HCT116 (cell line): ENCODE data around the gene TMC4. TPM values are rescaled to one million over a fixed set of nuclear protein-coding genes. Genes with fewer than 3 reads are reported as not detected.

Source experiments
- ATAC-seq: fragments of 200-7000 bp; cut with Tn5 transposase; 2 replicates; pipeline ENCODE4 v1.9.1; 2020; ENCODE audit warnings: mild to moderate bottlenecking, moderate library complexity
- BruUV-seq: library from RNA; stranded (reverse); fragments of 400-500 nt; replicated peaks from 2 replicates; lab custom pipeline; 2021; lab: Mats Ljungman, UMichigan
- CTCF ChIA-PET: fragments of 300-600 bp; sonication (Branson Sonifier 250); formaldehyde crosslinking; loops from one replicate; lab custom pipeline; 2021; ENCODE audit warnings: antibody characterized with exemption; lab: Charles Lee
- POLR2A ChIA-PET: fragments of 300-600, 350-600 bp; sonication (Branson Sonifier 250); formaldehyde crosslinking; loops from one replicate; lab custom pipeline; 2021; ENCODE audit warnings: antibody characterized with exemption; lab: Charles Lee
- RAD21 ChIA-PET, 2 experiments: fragments of 300-600 bp; sonication (Branson Sonifier 250); formaldehyde crosslinking; loops; one replicate each; lab custom pipeline; 2023; ENCODE audit warnings: low total read pairs in 2 of 2; ENCODE audit not compliant: uncharacterized antibody in 2 of 2, unreplicated experiment in 2 of 2, low non-redundant PET in 1 of 2; lab: Charles Lee
- DNase-seq: peaks from one replicate; pipeline ENCODE4 v3.0.0-alpha.2; 2010; ENCODE audit warnings: low read depth, low spot score
- H2AFZ ChIP-seq: fragments of 200-600 bp; shearing (Covaris generic), sonication (generic); 2 replicates; pipeline ENCODE4 v1.6.1; 2017; ENCODE audit warnings: low read depth, mixed run types, mixed read lengths, antibody characterized with exemption, low read length; ENCODE audit not compliant: poor library complexity, severe bottlenecking
- H3K27ac ChIP-seq: 2 replicates; pipeline ENCODE4 v1.5.1; 2012; ENCODE audit warnings: low read depth, low read length
- H3K27me3 ChIP-seq: fragments of 200-600 bp; sonication (generic); 2 replicates; pipeline ENCODE4 v1.6.1; 2016; ENCODE audit warnings: mixed run types, low read length, mixed read lengths; ENCODE audit not compliant: insufficient read depth
- H3K36me3 ChIP-seq, 2 experiments: fragments of 200-500 bp in 1 of 2; fragments of 200-600 bp in 1 of 2; sonication (Bioruptor generic) in 1 of 2; sonication (generic) in 1 of 2; 2 replicates each; pipeline versions ENCODE4 v1.5.1 to v1.6.1; 2014 to 2016; ENCODE audit warnings: low read length in 2 of 2, inconsistent platforms in 1 of 2, mixed read lengths in 1 of 2, mixed run types in 1 of 2; ENCODE audit not compliant: insufficient read depth in 2 of 2, control insufficient read depth in 1 of 2
- H3K4me1 ChIP-seq, 2 experiments: fragments of 200-600 bp in 1 of 2; sonication (generic) in 1 of 2; 2 replicates each; pipeline versions ENCODE4 v1.5.1 to v1.6.1; 2012 to 2017; ENCODE audit warnings: low read length in 2 of 2, inconsistent platforms in 1 of 2, mild to moderate bottlenecking in 1 of 2, mixed read lengths in 1 of 2, mixed run types in 1 of 2, moderate library complexity in 1 of 2; ENCODE audit not compliant: insufficient read depth in 2 of 2, control insufficient read depth in 1 of 2
- H3K4me2 ChIP-seq: fragments of 200-600 bp; sonication (generic); 2 replicates; pipeline ENCODE4 v1.6.1; 2017; ENCODE audit warnings: mixed run types, low read length, mixed read lengths
- H3K4me3 ChIP-seq, 2 experiments: fragments of 200-600 bp in 1 of 2; sonication (generic) in 1 of 2; replicated peaks in 1 of 2; 2 replicates each; pipeline ENCODE4 v1.5.1; 2011 to 2016; ENCODE audit warnings: low read length in 2 of 2, control low read depth in 1 of 2, low read depth in 1 of 2, mild to moderate bottlenecking in 1 of 2, mixed read lengths in 1 of 2, mixed run types in 1 of 2
- H3K79me2 ChIP-seq: fragments of 200-600 bp; sonication (generic); 2 replicates; pipeline ENCODE4 v1.6.1; 2017; ENCODE audit warnings: mild to moderate bottlenecking, mixed run types, low read length, moderate library complexity, mixed read lengths; ENCODE audit not compliant: insufficient read depth
- H3K9ac ChIP-seq: fragments of 200-600 bp; sonication (generic); 2 replicates; pipeline ENCODE4 v1.6.1; 2016; ENCODE audit warnings: low read length, mixed read lengths
- H3K9me2 ChIP-seq: fragments of 200-600 bp; sonication (generic), shearing (Covaris generic); 2 replicates; pipeline ENCODE4 v1.6.1; 2017; ENCODE audit warnings: mixed run types, mild to moderate bottlenecking, moderate library complexity; ENCODE audit not compliant: insufficient read depth
- H3K9me3 ChIP-seq, 2 experiments: fragments of 200-500 bp in 1 of 2; fragments of 200-600 bp in 1 of 2; sonication (Bioruptor generic) in 1 of 2; sonication (generic) in 1 of 2; 2 replicates each; pipeline ENCODE4 v1.6.1; 2014 to 2017; ENCODE audit warnings: low read length in 2 of 2, mixed read lengths in 2 of 2, inconsistent platforms in 1 of 2, low read depth in 1 of 2, mild to moderate bottlenecking in 1 of 2, mixed run types in 1 of 2, moderate library complexity in 1 of 2; ENCODE audit not compliant: control insufficient read depth in 1 of 2, insufficient read depth in 1 of 2
- H4K20me1 ChIP-seq: fragments of 200-600 bp; sonication (generic), shearing (Covaris generic); 2 replicates; pipeline ENCODE4 v1.6.1; 2017; ENCODE audit warnings: mixed run types, mild to moderate bottlenecking, moderate library complexity; ENCODE audit not compliant: insufficient read depth
- CBX3 ChIP-seq: IDR thresholded peaks from 2 replicates; pipeline ENCODE4 v1.6.1; 2012; ENCODE audit warnings: low read depth
- CEBPB ChIP-seq: IDR thresholded peaks from 2 replicates; pipeline ENCODE4 v1.6.1; 2012; ENCODE audit warnings: low read depth
- EGR1 ChIP-seq: IDR thresholded peaks from 2 replicates; pipeline ENCODE4 v1.6.1; 2012; ENCODE audit warnings: low read depth
- ELF1 ChIP-seq: IDR thresholded peaks from 2 replicates; pipeline ENCODE4 v1.6.1; 2012; ENCODE audit warnings: low read depth, borderline replicate concordance
- EZH2phosphoT487 ChIP-seq: fragments of 200-600 bp; IDR thresholded peaks from 2 replicates; pipeline ENCODE4 v1.6.1; 2018; ENCODE audit warnings: antibody characterized with exemption, borderline replicate concordance
- FOSL1 ChIP-seq: IDR thresholded peaks from 2 replicates; pipeline ENCODE4 v1.6.1; 2012; ENCODE audit warnings: low read depth
- JUND ChIP-seq: IDR thresholded peaks from 2 replicates; pipeline ENCODE4 v1.6.1; 2012
- POLR2AphosphoS5 ChIP-seq: IDR thresholded peaks from 2 replicates; pipeline ENCODE4 v1.6.1; 2011; ENCODE audit warnings: mild to moderate bottlenecking, low read depth, low read length, moderate library complexity
- RAD21 ChIP-seq: IDR thresholded peaks from 2 replicates; pipeline ENCODE4 v1.6.1; 2012; ENCODE audit warnings: low read depth, mild to moderate bottlenecking
- SIN3A ChIP-seq: IDR thresholded peaks from 2 replicates; pipeline ENCODE4 v1.6.1; 2012; ENCODE audit warnings: low read depth
- SP1 ChIP-seq: IDR thresholded peaks from 2 replicates; pipeline ENCODE4 v1.6.1; 2012; ENCODE audit warnings: low read depth
- YY1 ChIP-seq: IDR thresholded peaks from 2 replicates; pipeline ENCODE4 v1.6.1; 2011; ENCODE audit warnings: low read length, low read depth, moderate library complexity, mild to moderate bottlenecking; ENCODE audit not compliant: insufficient replicate concordance; ENCODE audit errors: extremely low read depth
- ZFX ChIP-seq: fragments of 450-650 bp; IDR thresholded peaks from 2 replicates; pipeline ENCODE4 v1.6.1; 2017
- ZNF274 ChIP-seq: fragments of 200-500 bp; sonication (Bioruptor generic); IDR thresholded peaks from 2 replicates; pipeline ENCODE4 v1.6.1; 2014; ENCODE audit warnings: mild to moderate bottlenecking, low read depth, low read length, inconsistent platforms
- intact Hi-C: fragments of 100-400 bp; cut with micrococcal nuclease; formaldehyde crosslinking; loops from 2 replicates; pipeline ENCODE4 v1.10.0; 2022
- total RNA-seq: library from RNA; stranded (reverse); gene quantifications from one replicate; pipeline ENCODE4 v1.2.1, GENCODE V29; 2021; ENCODE audit not compliant: unreplicated experiment
- TF ChIP-seq, protein P1 (sequence below): IDR thresholded peaks from 2 replicates; pipeline ENCODE4 v1.6.1; 2012; ENCODE audit warnings: low read depth
- TF ChIP-seq, protein P2 (sequence below): IDR thresholded peaks from 2 replicates; pipeline ENCODE4 v1.6.1; 2012
- TF ChIP-seq, protein P3 (sequence below): IDR thresholded peaks from 2 replicates; pipeline ENCODE4 v1.6.1; 2011; ENCODE audit warnings: mild to moderate bottlenecking, low read length, moderate library complexity; ENCODE audit not compliant: insufficient replicate concordance; ENCODE audit errors: extremely low read depth
- TF ChIP-seq, protein P4 (sequence below), 3 experiments: fragments of 200-600 bp in 1 of 3; sonication (generic) in 1 of 3; IDR thresholded peaks in 2 of 3; conservative IDR thresholded peaks in 1 of 3; 2 replicates each; pipeline ENCODE4 v1.5.1; 2012 to 2017; ENCODE audit warnings: low read depth in 2 of 3, low read length in 2 of 3, antibody characterized with exemption in 1 of 3, borderline replicate concordance in 1 of 3, control low read depth in 1 of 3, mild to moderate bottlenecking in 1 of 3, mixed read lengths in 1 of 3, mixed run types in 1 of 3, moderate library complexity in 1 of 3; ENCODE audit not compliant: insufficient read depth in 1 of 3
- TF ChIP-seq, protein P5 (sequence below): IDR thresholded peaks from 2 replicates; pipeline ENCODE4 v1.6.1; 2012

TMC4 gene
- total RNA-seq, 1 experiment from 2014 or later = 60.3 TPM

DNA sequence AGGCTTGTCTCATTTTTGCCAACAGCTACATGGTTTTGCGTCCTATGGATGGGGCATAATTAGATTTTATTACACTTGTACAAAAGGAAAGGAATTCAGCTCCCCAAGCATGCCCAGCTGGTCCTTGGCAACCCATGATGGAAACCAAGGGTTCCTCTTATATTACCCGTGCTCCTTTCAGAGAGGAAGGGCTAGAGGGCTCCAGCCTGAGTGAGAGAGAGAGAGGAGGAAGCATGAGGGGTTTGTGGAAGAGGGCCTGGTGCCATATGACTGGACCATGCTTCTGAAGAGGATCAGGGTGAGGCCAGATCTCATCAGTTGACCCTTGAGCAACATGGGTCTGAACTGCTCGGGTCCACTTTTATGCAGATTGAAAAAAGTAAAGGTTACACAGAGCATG, 24.2 kb upstream of the TMC4 start:
- intact Hi-C loops = no loop called here
- H3K27me3 ChIP-seq = no peaks in the 10 kb centered on the region
- H3K9me3 ChIP-seq = no peaks in the 10 kb centered on the region
- H3K4me2 ChIP-seq = no peak overlapping the region
- no peaks in the 10 kb centered on the region for H3K9me2 ChIP-seq
- no peak for DNase-seq
- ATAC-seq = no peak
- TF ChIP-seq FOSL1 = no peak
- TF ChIP-seq ZFX = no peak
- TF ChIP-seq POLR2AphosphoS5 = no peak
- no peak for TF ChIP-seq SIN3A
- no peak for TF ChIP-seq YY1
- TF ChIP-seq, protein P1, sequence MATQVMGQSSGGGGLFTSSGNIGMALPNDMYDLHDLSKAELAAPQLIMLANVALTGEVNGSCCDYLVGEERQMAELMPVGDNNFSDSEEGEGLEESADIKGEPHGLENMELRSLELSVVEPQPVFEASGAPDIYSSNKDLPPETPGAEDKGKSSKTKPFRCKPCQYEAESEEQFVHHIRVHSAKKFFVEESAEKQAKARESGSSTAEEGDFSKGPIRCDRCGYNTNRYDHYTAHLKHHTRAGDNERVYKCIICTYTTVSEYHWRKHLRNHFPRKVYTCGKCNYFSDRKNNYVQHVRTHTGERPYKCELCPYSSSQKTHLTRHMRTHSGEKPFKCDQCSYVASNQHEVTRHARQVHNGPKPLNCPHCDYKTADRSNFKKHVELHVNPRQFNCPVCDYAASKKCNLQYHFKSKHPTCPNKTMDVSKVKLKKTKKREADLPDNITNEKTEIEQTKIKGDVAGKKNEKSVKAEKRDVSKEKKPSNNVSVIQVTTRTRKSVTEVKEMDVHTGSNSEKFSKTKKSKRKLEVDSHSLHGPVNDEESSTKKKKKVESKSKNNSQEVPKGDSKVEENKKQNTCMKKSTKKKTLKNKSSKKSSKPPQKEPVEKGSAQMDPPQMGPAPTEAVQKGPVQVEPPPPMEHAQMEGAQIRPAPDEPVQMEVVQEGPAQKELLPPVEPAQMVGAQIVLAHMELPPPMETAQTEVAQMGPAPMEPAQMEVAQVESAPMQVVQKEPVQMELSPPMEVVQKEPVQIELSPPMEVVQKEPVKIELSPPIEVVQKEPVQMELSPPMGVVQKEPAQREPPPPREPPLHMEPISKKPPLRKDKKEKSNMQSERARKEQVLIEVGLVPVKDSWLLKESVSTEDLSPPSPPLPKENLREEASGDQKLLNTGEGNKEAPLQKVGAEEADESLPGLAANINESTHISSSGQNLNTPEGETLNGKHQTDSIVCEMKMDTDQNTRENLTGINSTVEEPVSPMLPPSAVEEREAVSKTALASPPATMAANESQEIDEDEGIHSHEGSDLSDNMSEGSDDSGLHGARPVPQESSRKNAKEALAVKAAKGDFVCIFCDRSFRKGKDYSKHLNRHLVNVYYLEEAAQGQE = no peak
- TF ChIP-seq ELF1 = no peak
- no peak for TF ChIP-seq RAD21
- no peak for TF ChIP-seq ZNF274
- TF ChIP-seq, protein P2, sequence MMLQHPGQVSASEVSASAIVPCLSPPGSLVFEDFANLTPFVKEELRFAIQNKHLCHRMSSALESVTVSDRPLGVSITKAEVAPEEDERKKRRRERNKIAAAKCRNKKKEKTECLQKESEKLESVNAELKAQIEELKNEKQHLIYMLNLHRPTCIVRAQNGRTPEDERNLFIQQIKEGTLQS = no peak
- TF ChIP-seq, protein P3, sequence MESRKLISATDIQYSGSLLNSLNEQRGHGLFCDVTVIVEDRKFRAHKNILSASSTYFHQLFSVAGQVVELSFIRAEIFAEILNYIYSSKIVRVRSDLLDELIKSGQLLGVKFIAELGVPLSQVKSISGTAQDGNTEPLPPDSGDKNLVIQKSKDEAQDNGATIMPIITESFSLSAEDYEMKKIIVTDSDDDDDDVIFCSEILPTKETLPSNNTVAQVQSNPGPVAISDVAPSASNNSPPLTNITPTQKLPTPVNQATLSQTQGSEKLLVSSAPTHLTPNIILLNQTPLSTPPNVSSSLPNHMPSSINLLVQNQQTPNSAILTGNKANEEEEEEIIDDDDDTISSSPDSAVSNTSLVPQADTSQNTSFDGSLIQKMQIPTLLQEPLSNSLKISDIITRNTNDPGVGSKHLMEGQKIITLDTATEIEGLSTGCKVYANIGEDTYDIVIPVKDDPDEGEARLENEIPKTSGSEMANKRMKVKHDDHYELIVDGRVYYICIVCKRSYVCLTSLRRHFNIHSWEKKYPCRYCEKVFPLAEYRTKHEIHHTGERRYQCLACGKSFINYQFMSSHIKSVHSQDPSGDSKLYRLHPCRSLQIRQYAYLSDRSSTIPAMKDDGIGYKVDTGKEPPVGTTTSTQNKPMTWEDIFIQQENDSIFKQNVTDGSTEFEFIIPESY = no peak
- TF ChIP-seq JUND = no peak
- TF ChIP-seq CBX3 = no peak
- TF ChIP-seq SP1 = no peak
- TF ChIP-seq EGR1 = no peak
- no peak for TF ChIP-seq CEBPB
- TF ChIP-seq, protein P4, sequence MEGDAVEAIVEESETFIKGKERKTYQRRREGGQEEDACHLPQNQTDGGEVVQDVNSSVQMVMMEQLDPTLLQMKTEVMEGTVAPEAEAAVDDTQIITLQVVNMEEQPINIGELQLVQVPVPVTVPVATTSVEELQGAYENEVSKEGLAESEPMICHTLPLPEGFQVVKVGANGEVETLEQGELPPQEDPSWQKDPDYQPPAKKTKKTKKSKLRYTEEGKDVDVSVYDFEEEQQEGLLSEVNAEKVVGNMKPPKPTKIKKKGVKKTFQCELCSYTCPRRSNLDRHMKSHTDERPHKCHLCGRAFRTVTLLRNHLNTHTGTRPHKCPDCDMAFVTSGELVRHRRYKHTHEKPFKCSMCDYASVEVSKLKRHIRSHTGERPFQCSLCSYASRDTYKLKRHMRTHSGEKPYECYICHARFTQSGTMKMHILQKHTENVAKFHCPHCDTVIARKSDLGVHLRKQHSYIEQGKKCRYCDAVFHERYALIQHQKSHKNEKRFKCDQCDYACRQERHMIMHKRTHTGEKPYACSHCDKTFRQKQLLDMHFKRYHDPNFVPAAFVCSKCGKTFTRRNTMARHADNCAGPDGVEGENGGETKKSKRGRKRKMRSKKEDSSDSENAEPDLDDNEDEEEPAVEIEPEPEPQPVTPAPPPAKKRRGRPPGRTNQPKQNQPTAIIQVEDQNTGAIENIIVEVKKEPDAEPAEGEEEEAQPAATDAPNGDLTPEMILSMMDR (IDR thresholded peaks at IDR 0.05 in 2 of 3, conservative IDR thresholded peaks at IDR 0.05 in 1 of 3; ENCODE audit: borderline replicate concordance in 1 of 3, insufficient read depth in 1 of 3, low read depth in 2 of 3, low read length in 2 of 3) = no peak
- TF ChIP-seq, protein P5, sequence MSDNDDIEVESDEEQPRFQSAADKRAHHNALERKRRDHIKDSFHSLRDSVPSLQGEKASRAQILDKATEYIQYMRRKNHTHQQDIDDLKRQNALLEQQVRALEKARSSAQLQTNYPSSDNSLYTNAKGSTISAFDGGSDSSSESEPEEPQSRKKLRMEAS = no peak
- no peak for TF ChIP-seq EZH2phosphoT487
- POLR2A ChIA-PET = no interaction called here
- no peak overlapping the region for H3K27ac ChIP-seq
- no peak overlapping the region for H3K9ac ChIP-seq
- H3K4me1 ChIP-seq = peaks cover 5 to 19% of the 10 kb centered on the region in 2 experiments; a peak in 3 of 4 replicates
- peaks cover 37% of the 10 kb centered on the region for H3K79me2 ChIP-seq
- CTCF ChIA-PET = interaction anchor here (0.7 kb wide), 1 partner anchor 100 kb away, joined by 3 read pairs; no protein-coding TSS in a partner anchor
- no peak overlapping the region for H3K4me3 ChIP-seq
- peaks cover 7% of the 10 kb centered on the region; the same call in 1 of the 2 replicates for H4K20me1 ChIP-seq
- H3K36me3 ChIP-seq = peaks cover 17 to 28% of the 10 kb centered on the region in 2 experiments
- RAD21 ChIA-PET = no interaction called here
- H2AFZ ChIP-seq = no peak overlapping the region
- no TSS peak for BruUV-seq
